ENCODE measurements around the gene STIP1. TPM values are rescaled to one million over a fixed set of nuclear protein-coding genes. Genes with fewer than 3 reads are reported as not detected.

STIP1 gene
- total RNA-seq, 1 experiment from 2014 or later, result 338 TPM

- H3K9ac ChIP-seq (ENCODE audit: extremely low read depth, insufficient read length, low read length), result no peak overlapping the region
- H2BK120ac ChIP-seq (ENCODE audit: low read depth, low read length, poor library complexity, severe bottlenecking), result no peak overlapping the region
- no peak overlapping the region for H4K91ac ChIP-seq (ENCODE audit: insufficient read length, low read depth, low read length)
- no peak for TF ChIP-seq CTCF (conservative IDR thresholded peaks at IDR 0.05)
- no peaks in the 10 kb centered on the region for H4K20me1 ChIP-seq (ENCODE audit: control insufficient read depth, insufficient read depth, insufficient read length)
- Mint-ChIP-seq H3K4me3 (peak overlapping the region; percentile 85 to 93), H3K27me3 (ENCODE audit: low read depth) (no peaks in the 10 kb centered on the region), H3K9me3 (no peaks in the 10 kb centered on the region; a peak in 1 of 5 replicates), H3K27ac (peak overlapping the region in 2 of 3 experiments; percentile 83 to 90; a peak in 3 of 7 replicates), H3K36me3 (ENCODE audit: insufficient read depth in 1 of 3, low read depth in 3 of 3) (peaks cover 12 to 23% (median 13%) of the 10 kb centered on the region in 3 experiments), H3K4me1 (peaks cover 35 to 42% of the 10 kb centered on the region in 2 experiments)
- no peak overlapping the region for H3K14ac ChIP-seq (ENCODE audit: insufficient read depth, low read length)
- no peak overlapping the region for H2BK5ac ChIP-seq (ENCODE audit: insufficient read length, low read length)
- no peak for DNase-seq
- H3K27me3 ChIP-seq (ENCODE audit: insufficient read depth, low read length), result no peaks in the 10 kb centered on the region
- peaks cover 3% of the 10 kb centered on the region; the same call in 1 of the 2 replicates for H3K4me1 ChIP-seq (ENCODE audit: insufficient read depth, low read length)
- H4K8ac ChIP-seq (replicated peaks; ENCODE audit: insufficient read length, low read depth, low read length), result no peak overlapping the region
- no peaks in the 10 kb centered on the region for H3K79me1 ChIP-seq (ENCODE audit: insufficient read depth, low read depth, low read length, poor library complexity, severe bottlenecking)
- H3K4me2 ChIP-seq (ENCODE audit: insufficient read depth, insufficient read length, low read length), result no peak overlapping the region
- peaks cover 9% of the 10 kb centered on the region; the same call in 1 of the 2 replicates for H3K79me2 ChIP-seq (ENCODE audit: insufficient read depth, low read length)
- H3K27ac ChIP-seq (ENCODE audit: insufficient read length, low read depth, low read length), result no peak overlapping the region
- H2BK15ac ChIP-seq (ENCODE audit: low read depth, low read length), result no peak overlapping the region
- H3K18ac ChIP-seq (ENCODE audit: insufficient read length, low read depth, low read length), result no peak overlapping the region
- no peak overlapping the region for H2BK12ac ChIP-seq (ENCODE audit: insufficient read length, low read depth, low read length)
- H3K23me2 ChIP-seq (ENCODE audit: insufficient read length, low read depth, low read length, poor library complexity, severe bottlenecking), result peaks cover 21% of the 10 kb centered on the region
- H3K56ac ChIP-seq (ENCODE audit: insufficient read length, low read depth, low read length), result no peak overlapping the region
- no peak overlapping the region for H2AK5ac ChIP-seq (ENCODE audit: insufficient read length, low read length)
- no peak overlapping the region for H3T11ph ChIP-seq (ENCODE audit: low read length)
- H2BK20ac ChIP-seq (ENCODE audit: low read depth, low read length, poor library complexity, severe bottlenecking), result no peak overlapping the region
- H3K9me3 ChIP-seq (ENCODE audit: control insufficient read depth, low read depth, low read length), result no peaks in the 10 kb centered on the region
- no peak overlapping the region for H3K23ac ChIP-seq (ENCODE audit: insufficient read length, low read depth, low read length)
- WGBS (ENCODE audit: extremely low coverage, insufficient read length, low lambda C conversion rate), result no CpG with 5 or more reads among the region's 5 CpGs
- no peak overlapping the region for H3K4ac ChIP-seq (ENCODE audit: low read depth, low read length)
- no peak overlapping the region for H4K5ac ChIP-seq (ENCODE audit: insufficient read length, low read depth, low read length)
- no peak overlapping the region for H2AFZ ChIP-seq (ENCODE audit: low read length)
Observed at GRCh38 chr11:64244107-64244506, 58.1 kb downstream of the STIP1 start.

All from H9 (cell line).